RKO (cell line): Measurements from ENCODE around the gene IFT43.
A peak's percentile ranks its signal among the peaks of the same experiment; 100 is the strongest.
"Not testable (repeated sequence)": the region's sequence is repeated elsewhere in the genome, so short reads cannot be mapped to it uniquely, and the experiment has no call there.

Experiments used
- DNase-seq: peaks from one replicate; pipeline ENCODE4 v3.0.0-alpha.2; 2016; ENCODE audit warnings: low spot score

The IFT43 gene

DNA sequence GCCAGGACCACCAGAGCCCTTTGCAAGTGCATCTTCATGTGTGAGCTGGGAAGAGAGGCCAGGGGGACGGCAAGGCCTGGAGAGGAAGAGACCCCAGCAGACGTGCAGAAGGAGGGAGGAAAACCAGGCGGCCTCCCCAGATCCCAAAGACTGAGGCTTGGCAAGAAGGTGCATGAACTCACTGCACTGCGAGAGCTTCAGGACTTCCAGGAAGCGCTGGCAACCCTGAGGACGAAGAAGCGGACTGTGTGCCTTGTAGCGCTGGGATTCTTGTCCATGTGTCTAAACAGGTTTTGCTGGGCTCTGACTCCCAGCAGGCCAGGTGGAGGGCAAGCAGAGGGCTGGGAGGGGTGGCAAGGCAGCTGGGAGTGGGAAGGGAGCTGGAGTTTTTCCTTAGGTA, 4.7 kb upstream of the IFT43 start:
- DNase-seq = no peak

- peak; percentile 80 for DNase-seq
Measured at GRCh38 chr14:75981426-75982265, 3.9 kb upstream of the IFT43 start, which contains the start of gene TGFB3. Gene TGFB3 (minus strand): TSS chr14:75981995. CDS start chr14:75980893, 1,102 bp downstream.

DNA sequence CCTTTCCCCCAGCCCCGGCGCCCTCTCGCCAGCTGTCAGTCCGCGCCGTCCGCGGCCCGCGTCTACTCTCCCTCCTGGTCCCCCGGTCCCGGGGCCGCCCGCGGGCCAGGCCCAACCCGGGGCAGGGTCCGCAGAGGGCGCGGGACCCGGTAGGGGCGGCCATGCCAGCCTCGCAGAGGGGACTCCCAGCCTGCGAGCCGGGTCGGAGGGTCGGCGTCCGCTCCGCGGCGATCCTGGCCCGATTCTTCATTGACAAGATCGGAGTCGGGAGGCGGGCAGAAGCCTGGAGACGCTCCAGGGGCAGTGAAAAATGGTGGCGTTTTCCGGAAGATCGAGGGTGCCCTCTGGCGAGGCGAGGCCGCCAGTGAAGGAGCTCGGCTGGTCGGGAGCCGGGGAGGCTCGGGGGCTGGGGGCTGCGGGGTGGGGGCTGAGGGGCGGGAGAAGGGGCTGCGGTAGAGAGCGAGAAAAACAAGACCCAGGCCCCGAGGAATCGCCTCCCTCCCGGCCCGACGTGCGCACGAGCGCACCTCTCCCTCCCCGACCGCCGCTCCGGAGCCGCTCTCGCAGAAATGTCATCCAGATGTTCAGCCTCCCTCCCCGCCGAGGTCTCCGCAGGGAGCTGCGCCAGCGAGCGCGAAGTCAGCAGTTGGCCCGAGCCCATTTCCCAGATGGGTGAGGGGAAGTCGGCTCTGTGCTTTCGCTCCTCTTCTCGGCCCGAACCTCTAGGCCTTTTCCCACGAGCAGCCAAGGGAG, 3.1 kb upstream of the IFT43 start:
- peak; percentile 76 for DNase-seq

GRCh38 chr14:75983019-75983358, 2.6 kb upstream of the IFT43 start:
- no peak for DNase-seq

DNA sequence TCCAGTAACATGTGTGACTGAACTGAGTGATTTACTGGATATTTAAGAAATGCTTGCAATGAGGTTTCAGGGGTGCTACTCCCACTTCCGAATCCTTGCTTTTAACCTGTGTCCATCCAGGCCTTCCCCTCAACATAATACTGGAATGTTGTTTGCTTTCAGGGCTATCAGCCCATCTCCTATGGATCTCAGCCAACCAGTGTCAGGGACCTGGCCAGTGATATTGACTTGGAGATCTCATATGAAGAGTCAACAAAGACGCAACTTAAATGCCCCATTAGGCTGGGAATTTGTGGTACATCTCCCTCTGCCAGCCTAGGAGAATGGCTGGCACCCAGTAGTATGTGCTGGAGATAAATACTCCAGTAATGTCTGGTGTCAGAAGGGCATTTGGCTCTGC, 889 bp upstream of the IFT43 start:
- no peak for DNase-seq

DNA sequence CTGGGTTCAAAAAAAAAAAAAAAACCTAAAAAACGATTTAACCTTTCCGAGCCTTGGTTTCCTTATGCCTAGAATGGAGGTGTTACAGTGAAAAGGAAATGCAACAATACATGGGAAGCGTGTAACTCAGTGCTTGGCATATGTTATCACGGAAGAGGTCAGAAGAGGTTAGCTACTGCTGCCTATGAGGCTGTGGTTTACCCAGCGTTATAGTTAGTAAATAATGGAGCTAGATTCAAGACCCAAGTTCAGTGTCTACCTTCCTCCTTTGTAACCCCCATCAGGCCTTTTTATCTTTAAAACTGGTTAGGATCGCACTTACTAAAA, 839 bp downstream of the IFT43 start:
- DNase-seq = peak; percentile 34

GRCh38 chr14:75987201-75987970, 1.8 kb downstream of the IFT43 start:
- no peak for DNase-seq

DNA sequence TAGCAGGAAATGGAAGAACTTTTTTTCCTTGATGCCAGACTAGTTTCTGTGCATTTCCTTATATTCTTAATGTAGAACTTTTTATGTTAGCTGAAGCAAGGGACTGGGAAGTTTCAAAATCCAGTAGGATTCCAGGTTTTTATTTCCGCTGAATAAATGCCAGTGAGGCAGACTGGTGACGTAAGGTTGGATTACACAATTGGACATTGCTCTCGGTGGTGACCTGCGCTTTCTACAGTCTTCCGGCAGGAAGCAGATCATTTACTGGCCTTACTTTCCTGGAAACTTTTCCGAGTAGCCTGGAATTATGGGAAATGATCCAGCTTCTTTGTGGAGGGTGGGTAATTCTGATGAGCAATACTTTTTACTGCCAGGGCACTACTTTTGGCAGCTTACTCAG, 3.6 kb downstream of the IFT43 start:
- no peak for DNase-seq

- no peak for DNase-seq
Measured at GRCh38 chr14:75990297-75990696, 4.7 kb downstream of the IFT43 start.

DNA sequence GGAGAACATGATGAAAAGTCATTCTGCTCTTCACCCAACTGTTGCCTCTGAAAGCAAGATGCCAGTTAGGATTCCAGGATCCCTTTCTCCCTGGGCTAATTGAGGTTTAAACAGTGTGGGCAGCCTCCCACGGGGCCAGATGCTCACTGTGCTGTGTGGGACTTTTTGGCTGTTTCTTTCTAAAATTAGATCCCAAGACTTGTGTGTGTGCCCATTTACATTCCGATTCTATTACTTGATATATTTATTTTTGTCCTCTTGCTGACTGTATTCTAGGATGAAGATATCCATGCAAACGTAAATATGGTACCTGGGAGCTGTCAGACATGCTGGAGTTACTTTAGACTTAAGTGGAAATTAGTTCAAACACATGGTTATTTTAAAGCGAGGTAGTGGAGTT, 6.2 kb downstream of the IFT43 start:
- DNase-seq = no peak

GRCh38 chr14:75993567-75994041, 8.0 kb downstream of the IFT43 start:
- no peak for DNase-seq

- DNase-seq = no peak
Measured at GRCh38 chr14:75995372-75996041, 9.9 kb downstream of the IFT43 start.

- DNase-seq = no peak
Measured at GRCh38 chr14:75996488-75996887, 10.9 kb downstream of the IFT43 start.

GRCh38 chr14:75999511-76000190, 14.1 kb downstream of the IFT43 start:
- no peak for DNase-seq

- no peak for DNase-seq
Measured at GRCh38 chr14:76002383-76002782, 16.8 kb downstream of the IFT43 start.

DNA sequence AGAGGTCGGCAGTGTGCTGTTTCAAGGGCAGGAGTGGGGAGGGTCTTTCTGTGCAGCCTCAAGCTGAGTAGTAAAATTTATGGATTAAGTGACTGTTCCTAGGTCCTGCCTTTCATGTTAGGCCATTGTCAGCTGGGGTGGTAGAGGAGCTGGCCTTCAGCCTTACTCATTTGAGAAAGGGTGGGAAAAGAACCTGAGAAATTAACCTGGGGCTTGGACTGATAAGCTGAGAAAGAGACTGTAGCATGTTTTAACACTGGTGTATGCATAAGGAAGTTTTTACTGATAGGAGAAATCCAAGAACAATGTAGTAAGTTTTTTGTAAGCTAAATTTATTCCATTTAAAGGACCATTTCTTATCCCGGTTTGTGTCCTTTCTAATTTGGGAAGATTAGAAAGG, 20.7 kb downstream of the IFT43 start:
- DNase-seq = no peak

DNA sequence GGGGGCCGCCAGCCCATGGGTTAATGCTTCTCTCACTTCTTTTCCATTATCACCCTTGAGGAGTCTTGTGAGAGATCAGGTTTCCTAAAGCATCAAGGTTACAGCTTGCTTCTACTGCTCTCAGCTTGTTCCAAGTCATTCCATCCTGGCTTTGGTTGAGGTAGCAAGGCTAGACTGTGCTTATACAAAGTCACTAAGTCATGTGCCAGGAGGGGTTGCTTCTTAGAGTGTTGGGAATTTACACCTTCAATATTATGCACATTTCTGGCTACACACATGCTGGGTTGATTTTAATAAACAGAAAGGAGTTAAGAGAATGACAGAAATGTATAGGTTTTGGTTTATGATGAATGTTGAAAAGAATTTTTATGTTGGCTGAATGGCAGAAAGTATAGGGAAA, 21.8 kb downstream of the IFT43 start:
- DNase-seq = no peak

DNA sequence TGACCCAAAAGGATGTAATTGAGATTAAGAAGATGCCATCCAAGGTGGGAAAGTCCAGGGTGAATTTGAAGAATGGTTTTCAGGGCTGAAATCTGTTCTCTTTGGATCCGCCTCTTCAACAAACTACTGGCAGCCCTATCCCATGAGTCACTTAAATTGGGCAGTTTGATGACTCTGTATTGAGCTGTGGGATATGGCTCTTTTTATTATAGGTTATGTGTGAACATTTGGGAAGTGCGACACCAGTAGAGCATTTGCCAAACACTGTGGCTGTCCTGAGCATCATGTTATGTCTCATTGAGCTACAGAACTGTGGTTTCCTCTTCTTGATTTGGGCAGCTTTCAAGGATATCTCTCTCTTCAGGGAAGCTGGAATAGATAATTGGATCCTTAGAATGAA, 22.3 kb downstream of the IFT43 start:
- DNase-seq = no peak

- DNase-seq = not testable (repeated sequence)
Measured at GRCh38 chr14:76009627-76010026, 24.1 kb downstream of the IFT43 start.

GRCh38 chr14:76011930-76012329, 26.4 kb downstream of the IFT43 start:
- no peak for DNase-seq

GRCh38 chr14:76012354-76012753, 26.8 kb downstream of the IFT43 start:
- DNase-seq = no peak

DNA sequence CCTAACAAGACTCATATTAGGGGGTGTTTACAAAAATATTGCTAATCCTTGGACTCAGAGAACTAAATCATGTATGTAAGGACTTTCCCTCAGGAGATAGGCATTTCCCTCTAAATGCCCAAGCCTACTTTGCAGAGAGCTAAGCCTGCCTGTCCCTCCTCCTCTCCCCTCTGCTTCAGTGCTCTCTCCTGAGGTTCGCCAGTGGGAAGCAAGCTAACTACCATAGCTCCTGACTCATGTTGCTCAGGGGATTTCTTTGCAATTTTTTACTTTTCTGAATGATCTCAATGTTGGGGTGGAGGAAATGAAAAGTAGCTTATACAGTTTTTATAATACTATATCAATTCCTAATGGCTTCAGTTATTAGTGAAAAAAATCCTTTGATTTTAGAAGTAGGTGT, 29.6 kb downstream of the IFT43 start:
- no peak for DNase-seq
